ENCODE data around the gene KRTAP5-7. TPM values are rescaled to one million over a fixed set of nuclear protein-coding genes. Genes with fewer than 3 reads are reported as not detected.

Gene KRTAP5-7
- total RNA-seq, 1 donor from 2014 or later = not detected

GRCh38 chr11:71562120-71562519 is 35.1 kb downstream of the KRTAP5-7 start:
- no peak for DNase-seq (ENCODE audit: low spot score)
- peaks cover 4% of the 10 kb centered on the region for H3K27me3 Mint-ChIP-seq (ENCODE audit: insufficient read depth, low read depth)
- H2AFZ ChIP-seq (replicated peaks) = no peak overlapping the region

GRCh38 chr11:71563406-71563805 is 36.3 kb downstream of the KRTAP5-7 start:
- no peaks in the 10 kb centered on the region for H3K4me1 ChIP-seq
- no peak overlapping the region for H3K4me3 ChIP-seq
- no peaks in the 10 kb centered on the region for H3K36me3 ChIP-seq
- DNase-seq (ENCODE audit: low spot score) = peak; percentile 65
- Mint-ChIP-seq H3K27ac (no peak overlapping the region), H3K4me1 (peaks cover 30% of the 10 kb centered on the region), H3K36me3 (no peaks in the 10 kb centered on the region), H3K27me3 (ENCODE audit: insufficient read depth, low read depth) (peaks cover 4% of the 10 kb centered on the region), H3K4me3 (no peak overlapping the region), H3K9me3 (peaks cover 7% of the 10 kb centered on the region)
- H3K9ac ChIP-seq = no peak overlapping the region
- H3F3A ChIP-seq (ENCODE audit: low read depth) = no peaks in the 10 kb centered on the region
- no peaks in the 10 kb centered on the region for H4K20me1 ChIP-seq (ENCODE audit: low read depth)
- no peak for TF ChIP-seq EZH2phosphoT487 (IDR thresholded peaks at IDR 0.05)
- no peak for TF ChIP-seq EZH2 (IDR thresholded peaks at IDR 0.05)
- TF ChIP-seq CTCF (IDR thresholded peaks at IDR 0.05) = peak; percentile 64
- H2AFZ ChIP-seq (replicated peaks) = no peak overlapping the region
- no peak overlapping the region for H3K27ac ChIP-seq
- H3K27me3 ChIP-seq = no peaks in the 10 kb centered on the region
- no peak overlapping the region for H3K4me2 ChIP-seq
- H3K79me2 ChIP-seq (ENCODE audit: low read depth) = no peaks in the 10 kb centered on the region
- no peaks in the 10 kb centered on the region for H3K9me3 ChIP-seq (ENCODE audit: low read depth)

More at GRCh38 chr11:71562120-71562519, 35.1 kb downstream of the KRTAP5-7 start:
- H3K27me3 ChIP-seq = no peaks in the 10 kb centered on the region
- TF ChIP-seq EZH2phosphoT487 (IDR thresholded peaks at IDR 0.05) (no peak), EZH2 (IDR thresholded peaks at IDR 0.05) (no peak), CTCF (IDR thresholded peaks at IDR 0.05) (no peak)
- no peaks in the 10 kb centered on the region for H4K20me1 ChIP-seq (ENCODE audit: low read depth)
- no peak overlapping the region for H3K4me2 ChIP-seq
- H3K4me3 ChIP-seq = no peak overlapping the region
- H3K27ac ChIP-seq = no peak overlapping the region
- Mint-ChIP-seq H3K9me3 (peaks cover 13% of the 10 kb centered on the region), H3K4me1 (peaks cover 20% of the 10 kb centered on the region), H3K36me3 (no peaks in the 10 kb centered on the region), H3K4me3 (no peak overlapping the region), H3K27ac (no peak overlapping the region)
- no peaks in the 10 kb centered on the region for H3F3A ChIP-seq (ENCODE audit: low read depth)
- H3K9me3 ChIP-seq (ENCODE audit: low read depth) = no peaks in the 10 kb centered on the region
- no peaks in the 10 kb centered on the region for H3K36me3 ChIP-seq
- no peaks in the 10 kb centered on the region for H3K4me1 ChIP-seq
- H3K79me2 ChIP-seq (ENCODE audit: low read depth) = no peaks in the 10 kb centered on the region
- no peak overlapping the region for H3K9ac ChIP-seq

GRCh38 chr11:71564430-71564829 is 37.4 kb downstream of the KRTAP5-7 start:
- Mint-ChIP-seq H3K36me3 (no peaks in the 10 kb centered on the region), H3K27me3 (ENCODE audit: insufficient read depth, low read depth) (peaks cover 6% of the 10 kb centered on the region), H3K9me3 (peaks cover 4% of the 10 kb centered on the region), H3K4me3 (no peak overlapping the region), H3K27ac (no peak overlapping the region), H3K4me1 (peaks cover 36% of the 10 kb centered on the region)
- no peak for DNase-seq (ENCODE audit: low spot score)
- Histone ChIP-seq H3F3A (ENCODE audit: low read depth) (no peaks in the 10 kb centered on the region), H3K9ac (no peak overlapping the region), H3K27me3 (no peaks in the 10 kb centered on the region), H2AFZ (replicated peaks) (no peak overlapping the region), H3K4me1 (no peaks in the 10 kb centered on the region), H3K4me3 (no peak overlapping the region), H3K27ac (no peak overlapping the region), H3K9me3 (ENCODE audit: low read depth) (no peaks in the 10 kb centered on the region), H3K4me2 (no peak overlapping the region), H3K79me2 (ENCODE audit: low read depth) (no peaks in the 10 kb centered on the region), H4K20me1 (ENCODE audit: low read depth) (no peaks in the 10 kb centered on the region), H3K36me3 (no peaks in the 10 kb centered on the region)
- no peak for TF ChIP-seq EZH2phosphoT487 (IDR thresholded peaks at IDR 0.05)
- no peak for TF ChIP-seq CTCF (IDR thresholded peaks at IDR 0.05)
- TF ChIP-seq EZH2 (IDR thresholded peaks at IDR 0.05) = no peak
